ENCODE results near the gene LTBP3. TPM values are rescaled to one million over a fixed set of nuclear protein-coding genes. Genes with fewer than 3 reads are reported as not detected.
A peak's percentile ranks its signal among the peaks of the same experiment; 100 is the strongest.

Gene LTBP3
- total and polyA plus RNA-seq, 9 of the 15 experiments (the other 6 are each of a cell fraction or from before 2014, with no cell fraction given), result 0.06 to 20.5 (median 4.8) TPM

DNA sequence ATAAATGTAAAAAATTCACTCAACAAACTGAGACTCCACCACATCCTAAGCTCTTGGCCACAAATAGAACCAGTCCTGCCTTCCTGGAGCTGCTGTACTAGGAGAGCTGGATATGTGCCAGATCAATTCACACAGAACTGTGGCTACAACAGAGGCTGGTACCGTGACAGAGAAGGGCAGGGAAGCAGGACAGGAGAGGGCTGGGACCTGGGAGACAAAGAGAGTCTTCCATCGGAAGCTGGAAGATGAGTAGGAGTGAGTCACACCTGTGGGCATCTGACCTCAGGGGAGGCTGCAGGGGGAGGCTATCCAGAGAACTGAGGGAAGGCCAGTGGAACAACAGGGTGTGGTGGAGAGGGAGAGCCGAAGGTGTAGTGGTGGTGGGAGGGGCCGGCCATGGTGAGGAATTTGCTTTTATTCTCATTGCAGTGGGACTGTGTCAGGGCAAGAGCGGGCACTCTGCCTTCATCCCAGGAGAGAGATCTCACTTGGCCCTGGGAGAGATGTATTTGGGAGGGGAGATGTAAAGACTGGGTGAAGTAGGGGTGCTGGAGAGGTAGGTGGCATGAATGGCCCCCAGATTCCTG lies 1.9 kb upstream of the LTBP3 start (continued):
- no peak for TF ChIP-seq E2F4 (CRISPR knock-in tag; IDR thresholded peaks at IDR 0.05; ENCODE audit: low read depth)
- TF ChIP-seq CREBBP (IDR thresholded peaks at IDR 0.05; ENCODE audit: low read depth, low read length), result no peak
- TF ChIP-seq MAZ (CRISPR knock-in tag; conservative IDR thresholded peaks at IDR 0.05 in 1 of 2, IDR thresholded peaks at IDR 0.05 in 1 of 2), result no peak

DNA sequence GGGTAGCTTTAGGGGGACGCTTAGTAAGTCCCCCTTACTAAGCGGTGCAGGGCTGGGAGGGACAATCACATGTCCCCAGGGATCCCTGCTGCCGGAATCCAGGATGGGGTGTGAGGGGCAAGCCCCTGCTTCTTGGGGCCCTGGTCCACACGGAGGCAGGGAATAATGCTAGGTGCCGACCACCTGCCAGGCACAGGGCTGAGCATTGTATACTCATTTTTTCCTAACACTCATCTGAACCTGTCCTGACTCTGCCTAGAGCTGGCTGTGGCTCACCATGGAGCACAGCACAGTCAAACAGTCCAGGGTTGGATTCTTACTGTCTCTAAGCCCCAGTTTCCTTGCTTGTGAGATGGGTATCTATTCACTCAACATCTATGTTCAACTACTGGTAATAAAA lies 1.4 kb upstream of the LTBP3 start:
- Histone ChIP-seq H3K79me2 (ENCODE audit: control insufficient read depth, insufficient read depth, low read length) (no peaks in the 10 kb centered on the region), H3K27me3 (ENCODE audit: control insufficient read depth in 2 of 2, insufficient read depth in 2 of 2, low read length in 2 of 2) (no peaks in the 10 kb centered on the region), H3K4me3 (no peak overlapping the region), H3K4me1 (replicated peaks in 1 of 2; ENCODE audit: control insufficient read depth in 2 of 2, insufficient read depth in 2 of 2, low read length in 2 of 2) (peaks cover 44 to 69% of the 10 kb centered on the region in 2 experiments), H2AFZ (ENCODE audit: low read depth, low read length) (no peak overlapping the region), H3K9ac (ENCODE audit: insufficient read depth in 1 of 2, low read depth in 2 of 2, low read length in 2 of 2) (peak overlapping the region in 1 of 2 experiments; percentile 82; a peak in 2 of 4 replicates), H3K4me2 (ENCODE audit: insufficient read depth, low read length) (no peak overlapping the region), H3K9me3 (replicated peaks; ENCODE audit: control insufficient read depth, insufficient read depth, low read depth, low read length) (no peaks in the 10 kb centered on the region), H3K36me3 (ENCODE audit: control insufficient read depth, insufficient read depth, low read length) (no peaks in the 10 kb centered on the region), H4K20me1 (replicated peaks; ENCODE audit: control insufficient read depth, insufficient read depth, low read length) (no peaks in the 10 kb centered on the region), H3K9me1 (ENCODE audit: control insufficient read depth, insufficient read depth, low read length) (no peaks in the 10 kb centered on the region), H3K27ac (ENCODE audit: extremely low read depth, low read depth, low read length) (no peak overlapping the region)
- BruUV-seq (replicated peaks), result no TSS peak
- ATAC-seq (no peak), FAIRE-seq (peak; percentile 15), DNase-seq (ENCODE audit: extremely low read depth in 1 of 4, low spot score in 3 of 4) (no peak)
- TF ChIP-seq IRF2 (CRISPR knock-in tag; IDR thresholded peaks at IDR 0.05), result no peak
- WGBS (ENCODE audit: insufficient coverage, low coverage, missing lambda C conversion rate), result 72% methylated on average over 3 of the region's 5 CpGs
- in situ Hi-C loops (cut with MboI) (no loop called here), intact Hi-C loops (cut with micrococcal nuclease) (no loop called here)
- CTCF ChIA-PET (ENCODE audit: low intra/inter-chr PET ratio), result no interaction called here
- POLR2A ChIA-PET, result interaction anchor here (0.6 to 3.6 kb wide), 5 partner anchors 12 to 60 kb away, joined by 3 to 22 read pairs (median 8); partner anchors contain the start of genes FAM89B, MALAT1 and ZNRD2
